H1 (cell line): Measurements from ENCODE around the gene MAP3K3. TPM values are rescaled to one million over a fixed set of nuclear protein-coding genes. Genes with fewer than 3 reads are reported as not detected.

ENCODE experiments used
- CTCF ChIA-PET: fragments of 300-600 bp; sonication (Branson Sonifier 250); formaldehyde crosslinking; loops from one replicate; lab custom pipeline; 2021; ENCODE audit not compliant: partially characterized antibody; lab: Charles Lee
- POLR2A ChIA-PET: fragments of 300-600 bp; sonication (Branson Sonifier 250); formaldehyde crosslinking; loops from one replicate; lab custom pipeline; 2021; ENCODE audit warnings: inconsistent platforms; ENCODE audit not compliant: partially characterized antibody; lab: Charles Lee
- DNase-seq, 2 experiments: peaks; one replicate each; pipeline versions ENCODE4 v3.0.0 to v3.0.0-alpha.2; 2010 to 2022; ENCODE audit warnings: low spot score in 2 of 2, low read depth in 1 of 2, mixed read lengths in 1 of 2
- FAIRE-seq: peaks from 2 replicates; lab custom pipeline; 2011; peaks lifted over from hg19 to GRCh38; lab: Jason Lieb, UNC
- H2AFZ ChIP-seq: 2 replicates; pipeline ENCODE4 v1.8.1; 2012; ENCODE audit warnings: low read length, inconsistent platforms
- H2AK5ac ChIP-seq: 2 replicates; pipeline ENCODE4 v1.6.1; 2013; ENCODE audit warnings: low read depth, low read length
- H2BK120ac ChIP-seq: replicated peaks from 2 replicates; pipeline ENCODE3; 2013; ENCODE audit warnings: low read depth, low read length, inconsistent platforms
- H2BK12ac ChIP-seq: 2 replicates; pipeline ENCODE4 v1.6.1; 2013; ENCODE audit warnings: low read depth, low read length
- H2BK15ac ChIP-seq: 2 replicates; pipeline ENCODE4 v1.6.1; 2013; ENCODE audit warnings: low read length
- H2BK20ac ChIP-seq: 2 replicates; pipeline ENCODE4 v1.6.1; 2013; ENCODE audit warnings: low read length
- H2BK5ac ChIP-seq: 2 replicates; pipeline ENCODE4 v1.6.1; 2013; ENCODE audit warnings: low read depth, low read length
- H3K14ac ChIP-seq: 2 replicates; pipeline ENCODE4 v1.6.1; 2013; ENCODE audit warnings: inconsistent platforms; ENCODE audit not compliant: insufficient read length
- H3K18ac ChIP-seq: 2 replicates; pipeline ENCODE4 v1.6.1; 2013; ENCODE audit warnings: low read length; ENCODE audit errors: extremely low read depth
- H3K23ac ChIP-seq: 2 replicates; pipeline ENCODE4 v1.6.1; 2013; ENCODE audit warnings: inconsistent platforms; ENCODE audit not compliant: insufficient read length
- H3K23me2 ChIP-seq: 2 replicates; pipeline ENCODE4 v1.6.1; 2013; ENCODE audit warnings: low read depth, low read length
- H3K27ac ChIP-seq: 2 replicates; pipeline ENCODE4 v1.6.1; 2011; ENCODE audit warnings: low read depth, low read length, inconsistent platforms
- H3K27me3 ChIP-seq, 4 experiments: replicated peaks in 1 of 4; 1 replicate in 1 of 4; 2 replicates in 3 of 4; pipeline versions ENCODE4 v1.6.1 to v1.8.1; 2011 to 2013; ENCODE audit warnings: low read length in 3 of 4, mild to moderate bottlenecking in 3 of 4, inconsistent platforms in 2 of 4, mixed read lengths in 2 of 4, moderate library complexity in 1 of 4; ENCODE audit not compliant: control insufficient read depth in 3 of 4, insufficient read depth in 3 of 4; ENCODE audit errors: extremely low read depth in 1 of 4
- H3K36me3 ChIP-seq, 4 experiments: 2 replicates each; pipeline versions ENCODE4 v1.6.1 to v1.8.1; 2011 to 2013; ENCODE audit warnings: mild to moderate bottlenecking in 4 of 4, low read length in 3 of 4, moderate library complexity in 2 of 4, control low read depth in 1 of 4, inconsistent platforms in 1 of 4; ENCODE audit not compliant: insufficient read depth in 4 of 4, control insufficient read depth in 2 of 4
- H3K4ac ChIP-seq: replicated peaks from 2 replicates; pipeline ENCODE3; 2013; ENCODE audit warnings: low read length, low read depth, mixed read lengths, inconsistent platforms; ENCODE audit not compliant: insufficient read length
- H3K4me1 ChIP-seq, 4 experiments: replicated peaks in 1 of 4; 1 replicate in 1 of 4; 2 replicates in 3 of 4; pipeline versions ENCODE4 v1.6.1 to v1.8.1; 2011 to 2013; ENCODE audit warnings: low read length in 3 of 4, inconsistent platforms in 2 of 4, mixed read lengths in 1 of 4; ENCODE audit not compliant: insufficient read depth in 4 of 4, control insufficient read depth in 3 of 4
- H3K4me2 ChIP-seq, 2 experiments: 2 replicates each; pipeline versions ENCODE4 v1.6.1 to v1.8.1; 2011 to 2013; ENCODE audit warnings: low read depth in 2 of 2, low read length in 2 of 2, control low read depth in 1 of 2, inconsistent platforms in 1 of 2, mild to moderate bottlenecking in 1 of 2; ENCODE audit not compliant: insufficient read depth in 1 of 2
- H3K4me3 ChIP-seq, 4 experiments: fragments of 200-600, 300-600 bp in 1 of 4; sonication (generic), shearing (Covaris generic), sonication (Bioruptor Twin) in 1 of 4; 2 replicates each; pipeline versions ENCODE4 v1.5.1 to v1.8.1; 2011 to 2016; ENCODE audit warnings: low read length in 4 of 4, low read depth in 3 of 4, control low read depth in 2 of 4, inconsistent platforms in 2 of 4, mild to moderate bottlenecking in 2 of 4, mixed read lengths in 1 of 4, moderate library complexity in 1 of 4; ENCODE audit not compliant: insufficient read depth in 2 of 4; ENCODE audit errors: extremely low read depth in 1 of 4
- H3K56ac ChIP-seq: replicated peaks from 2 replicates; pipeline ENCODE3; 2013; ENCODE audit warnings: low read depth, mild to moderate bottlenecking, mixed read lengths, low read length, inconsistent platforms; ENCODE audit not compliant: insufficient read length
- H3K79me1 ChIP-seq: 2 replicates; pipeline ENCODE4 v1.6.1; 2013; ENCODE audit warnings: low read depth, low read length, control low read depth
- H3K79me2 ChIP-seq, 2 experiments: 2 replicates each; pipeline versions ENCODE4 v1.6.1 to v1.8.1; 2012 to 2013; ENCODE audit warnings: low read length in 2 of 2, mild to moderate bottlenecking in 2 of 2, inconsistent platforms in 1 of 2; ENCODE audit not compliant: insufficient read depth in 2 of 2, control insufficient read depth in 1 of 2
- H3K9ac ChIP-seq, 4 experiments: replicated peaks in 1 of 4; 1 replicate in 1 of 4; 2 replicates in 3 of 4; pipeline versions ENCODE4 v1.6.1 to v1.8.1; 2011 to 2013; ENCODE audit warnings: low read depth in 3 of 4, low read length in 3 of 4, control low read depth in 2 of 4, mild to moderate bottlenecking in 2 of 4, moderate library complexity in 2 of 4, inconsistent platforms in 1 of 4; ENCODE audit errors: extremely low read depth in 1 of 4
- H3K9me3 ChIP-seq, 2 experiments: 2 replicates each; pipeline versions ENCODE4 v1.6.1 to v1.8.1; 2012 to 2013; ENCODE audit warnings: mild to moderate bottlenecking in 2 of 2, moderate library complexity in 2 of 2, control low read depth in 1 of 2, inconsistent platforms in 1 of 2, low read depth in 1 of 2, low read length in 1 of 2, mixed read lengths in 1 of 2; ENCODE audit not compliant: insufficient read depth in 2 of 2
- H4K20me1 ChIP-seq, 2 experiments: replicated peaks in 1 of 2; 2 replicates each; pipeline versions ENCODE3 to v1.8.1; 2011 to 2013; ENCODE audit warnings: inconsistent platforms in 2 of 2, low read length in 2 of 2, mild to moderate bottlenecking in 1 of 2; ENCODE audit not compliant: insufficient read depth in 2 of 2, control insufficient read depth in 1 of 2
- H4K5ac ChIP-seq: 2 replicates; pipeline ENCODE4 v1.6.1; 2013; ENCODE audit warnings: low read length, low read depth, mixed read lengths, inconsistent platforms; ENCODE audit not compliant: insufficient read length
- H4K8ac ChIP-seq: 2 replicates; pipeline ENCODE4 v1.8.0; 2013; ENCODE audit warnings: mild to moderate bottlenecking, moderate library complexity, low read length, inconsistent platforms; ENCODE audit not compliant: insufficient read depth; ENCODE audit errors: extremely low read depth
- H4K91ac ChIP-seq: replicated peaks from 2 replicates; pipeline ENCODE3; 2013; ENCODE audit warnings: low read length, mixed read lengths, inconsistent platforms; ENCODE audit not compliant: insufficient read length
- BCL11A ChIP-seq, 2 experiments: IDR thresholded peaks; one replicate each; pipeline ENCODE4 v1.6.1; 2011; ENCODE audit warnings: low read depth in 2 of 2, low read length in 2 of 2, mild to moderate bottlenecking in 2 of 2
- HDAC6 ChIP-seq: IDR thresholded peaks from one replicate; pipeline ENCODE4 v1.7.1; 2012; ENCODE audit warnings: low read depth, mild to moderate bottlenecking, inconsistent platforms, low read length, moderate library complexity
- NRF1 ChIP-seq: IDR thresholded peaks from 2 replicates; pipeline ENCODE4 v1.6.1; 2011; ENCODE audit warnings: mild to moderate bottlenecking, low read depth, low read length, improper control_type of control experiment
- TEAD4 ChIP-seq: IDR thresholded peaks from 2 replicates; pipeline ENCODE4 v1.6.1; 2012; ENCODE audit warnings: low read depth, low read length, inconsistent platforms, mixed read lengths
- WGBS, 2 experiments: shearing (Covaris generic) in 1 of 2; methylation state at CpG; one replicate each; pipeline versions ENCODE4 v1.1.6 to v1.1.7; 2013 to 2015; ENCODE audit warnings: low lambda C conversion rate in 2 of 2, mixed read lengths in 2 of 2, inconsistent platforms in 1 of 2, low coverage in 1 of 2, missing lambda C conversion rate in 1 of 2; ENCODE audit not compliant: insufficient replicate concordance in 2 of 2, insufficient coverage in 1 of 2, insufficient read length in 1 of 2; ENCODE audit errors: extremely low coverage in 1 of 2, missing lambda C conversion rate in 1 of 2; 5-methylcytosine and 5-hydroxymethylcytosine counted together
- polyA plus RNA-seq, 7 experiments: library from polyadenylated mRNA; depleted of rRNA in 3 of 7; stranded (reverse) in 5 of 7; unstranded in 2 of 7; fragments of >200 nt in 5 of 7; fragments of 200-250 nt in 2 of 7; gene quantifications; 1 replicate in 5 of 7; 2 replicates in 1 of 7; 4 replicates in 1 of 7; pipeline versions ENCODE4 v1.2.1 to v1.2.3, GENCODE V29; 2011 to 2013; ENCODE audit warnings: missing spikeins in 2 of 7, mixed read lengths in 2 of 7
- total RNA-seq: library from RNA; stranded (reverse); fragmentation: NEBNext Ultra II Directional; extraction: Animal tissue kit (Norgen Biotek cat#: 25700); gene quantifications from 2 replicates; pipeline ENCODE4 v1.2.1, GENCODE V29; 2021

Gene MAP3K3
- total and polyA plus RNA-seq, 2 of the 8 experiments (the other 6 are each of a cell fraction or from before 2014, with no cell fraction given), result 10.3 to 21.0 TPM

DNA sequence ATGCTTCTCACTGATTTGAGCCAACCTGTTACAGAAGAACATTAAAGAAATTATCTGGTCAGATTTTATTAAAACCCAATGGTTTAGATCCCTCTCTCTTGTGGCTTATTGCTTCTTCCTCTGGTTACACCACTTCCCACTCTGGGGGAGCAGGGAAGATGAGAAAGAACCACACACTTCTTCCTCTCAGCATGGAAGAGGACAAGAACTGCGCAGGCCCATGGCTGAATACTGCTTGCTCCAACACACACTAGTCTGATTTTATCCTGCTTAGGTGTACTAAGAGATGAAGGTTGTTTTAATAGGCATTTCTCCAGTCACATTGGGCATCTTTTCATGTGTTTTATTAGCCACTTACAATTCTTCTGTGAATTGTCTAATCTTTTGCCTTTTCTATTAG is 27.6 kb downstream of the MAP3K3 start:
- Histone ChIP-seq H4K5ac (no peak overlapping the region), H2AFZ (no peak overlapping the region), H3K23me2 (no peaks in the 10 kb centered on the region), H3K23ac (no peak overlapping the region), H3K36me3 (peaks cover 0 to 8% (median 4%) of the 10 kb centered on the region in 4 experiments; a peak in 5 of 8 replicates), H2BK12ac (no peak overlapping the region), H2BK15ac (no peak overlapping the region), H3K4ac (no peak overlapping the region), H4K91ac (no peak overlapping the region), H4K8ac (no peak overlapping the region), H3K79me2 (no peaks in the 10 kb centered on the region), H3K18ac (no peak overlapping the region), H2BK20ac (no peak overlapping the region), H2AK5ac (no peak overlapping the region), H3K79me1 (no peaks in the 10 kb centered on the region; the same call in 1 of the 2 replicates), H3K4me1 (peaks cover 0 to 12% (median 1%) of the 10 kb centered on the region in 4 experiments; a peak in 1 of 7 replicates), H2BK120ac (no peak overlapping the region), H2BK5ac (no peak overlapping the region), H4K20me1 (no peaks in the 10 kb centered on the region), H3K9ac (no peak overlapping the region), H3K14ac (no peak overlapping the region)
- POLR2A ChIA-PET, result no interaction called here
- FAIRE-seq, result no peak
- WGBS, 2 experiments, result 82% methylated on average over 1 of the region's 1 CpG; no CpG with 5 or more reads in 1 of the 2 experiments
- no peak for TF ChIP-seq BCL11A (IDR thresholded peaks at IDR 0.05; ENCODE audit: low read depth in 2 of 2, low read length in 2 of 2)
- no peak for TF ChIP-seq HDAC6
- TF ChIP-seq TEAD4, result no peak
- TF ChIP-seq NRF1, result no peak
- TF ChIP-seq, all 59 proteins: peak for 0
- no peaks in the 10 kb centered on the region for H3K9me3 ChIP-seq
- H3K4me2 ChIP-seq, result no peak overlapping the region
- no peak overlapping the region for H3K4me3 ChIP-seq
- CTCF ChIA-PET, result no interaction called here
- no peaks in the 10 kb centered on the region for H3K27me3 ChIP-seq
- H3K56ac ChIP-seq, result no peak overlapping the region
- no peak overlapping the region for H3K27ac ChIP-seq
- DNase-seq, result no peak
